Measurements from ENCODE around the gene MIP.

The MIP gene

DNA sequence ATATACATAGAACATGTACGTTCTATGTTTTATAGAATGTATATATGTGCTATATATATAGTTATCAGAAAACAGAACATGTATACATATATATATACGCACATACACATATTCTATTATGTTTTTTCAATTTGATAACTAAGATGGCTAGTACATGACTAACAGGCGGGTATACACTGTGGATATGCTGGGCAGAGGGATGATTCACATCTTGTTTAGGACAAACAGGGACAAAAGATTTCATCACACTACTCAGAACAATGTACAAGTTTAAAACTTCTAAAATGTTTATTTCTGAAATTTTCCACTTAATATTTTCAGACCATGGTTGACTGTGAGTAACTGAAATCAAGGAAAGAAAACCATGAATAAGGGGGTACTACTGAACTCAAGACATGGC lies 22.6 kb downstream of the MIP start:
- TF ChIP-seq, protein P1, sequence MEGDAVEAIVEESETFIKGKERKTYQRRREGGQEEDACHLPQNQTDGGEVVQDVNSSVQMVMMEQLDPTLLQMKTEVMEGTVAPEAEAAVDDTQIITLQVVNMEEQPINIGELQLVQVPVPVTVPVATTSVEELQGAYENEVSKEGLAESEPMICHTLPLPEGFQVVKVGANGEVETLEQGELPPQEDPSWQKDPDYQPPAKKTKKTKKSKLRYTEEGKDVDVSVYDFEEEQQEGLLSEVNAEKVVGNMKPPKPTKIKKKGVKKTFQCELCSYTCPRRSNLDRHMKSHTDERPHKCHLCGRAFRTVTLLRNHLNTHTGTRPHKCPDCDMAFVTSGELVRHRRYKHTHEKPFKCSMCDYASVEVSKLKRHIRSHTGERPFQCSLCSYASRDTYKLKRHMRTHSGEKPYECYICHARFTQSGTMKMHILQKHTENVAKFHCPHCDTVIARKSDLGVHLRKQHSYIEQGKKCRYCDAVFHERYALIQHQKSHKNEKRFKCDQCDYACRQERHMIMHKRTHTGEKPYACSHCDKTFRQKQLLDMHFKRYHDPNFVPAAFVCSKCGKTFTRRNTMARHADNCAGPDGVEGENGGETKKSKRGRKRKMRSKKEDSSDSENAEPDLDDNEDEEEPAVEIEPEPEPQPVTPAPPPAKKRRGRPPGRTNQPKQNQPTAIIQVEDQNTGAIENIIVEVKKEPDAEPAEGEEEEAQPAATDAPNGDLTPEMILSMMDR (IDR thresholded peaks at IDR 0.05; ENCODE audit: insufficient read depth, low read length, missing control alignments): no peak
- no peak overlapping the region for H3K4me3 ChIP-seq (ENCODE audit: low read depth, low read length)
- DNase-seq (ENCODE audit: low read depth, low spot score): no peak
- ChIA-PET CTCF (no interaction called here), POLR2A (no interaction called here)

GRCh38 chr12:56431288-56431687 lies 23.2 kb downstream of the MIP start:
- TF ChIP-seq, protein P1 (IDR thresholded peaks at IDR 0.05; ENCODE audit: insufficient read depth, low read length, missing control alignments): no peak
- DNase-seq (ENCODE audit: low read depth, low spot score): no peak
- POLR2A ChIA-PET: no interaction called here
- no peak overlapping the region for H3K4me3 ChIP-seq (ENCODE audit: low read depth, low read length)
- CTCF ChIA-PET: no interaction called here

- H3K4me3 ChIP-seq (ENCODE audit: low read depth, low read length): no peak overlapping the region
- DNase-seq (ENCODE audit: low read depth, low spot score): no peak
- ChIA-PET CTCF (no interaction called here), POLR2A (no interaction called here)
- TF ChIP-seq, protein P1 (IDR thresholded peaks at IDR 0.05; ENCODE audit: insufficient read depth, low read length, missing control alignments): no peak
These were observed 28.5 kb downstream of the MIP start for GRCh38 chr12:56425940-56426438.

DNA sequence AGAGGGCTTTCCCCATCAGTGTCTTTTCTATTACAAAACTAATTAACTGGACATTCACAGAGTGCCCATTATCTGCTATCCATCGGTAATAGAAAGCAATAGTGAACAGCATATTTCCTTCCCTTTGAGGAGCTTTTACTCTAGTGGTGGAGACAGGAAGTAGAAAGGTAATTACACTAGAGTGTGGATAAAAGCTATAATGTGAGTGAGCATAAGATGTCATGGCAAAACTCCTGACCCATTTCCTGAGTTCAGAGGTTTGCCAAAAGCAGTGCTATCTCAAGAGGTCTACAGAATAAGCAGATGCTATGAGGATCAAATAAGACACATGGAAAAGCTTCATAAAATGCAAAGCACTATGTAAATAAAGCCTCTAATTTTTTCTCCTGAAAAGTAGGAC lies 29.3 kb downstream of the MIP start:
- TF ChIP-seq, protein P1 (IDR thresholded peaks at IDR 0.05; ENCODE audit: insufficient read depth, low read length, missing control alignments): no peak
- DNase-seq (ENCODE audit: low read depth, low spot score): no peak
- POLR2A ChIA-PET: no interaction called here
- no peak overlapping the region for H3K4me3 ChIP-seq (ENCODE audit: low read depth, low read length)
- CTCF ChIA-PET: interaction anchor here (0.8 kb wide), 1 partner anchor 25 kb away, joined by 3 read pairs; no protein-coding TSS in a partner anchor

DNA sequence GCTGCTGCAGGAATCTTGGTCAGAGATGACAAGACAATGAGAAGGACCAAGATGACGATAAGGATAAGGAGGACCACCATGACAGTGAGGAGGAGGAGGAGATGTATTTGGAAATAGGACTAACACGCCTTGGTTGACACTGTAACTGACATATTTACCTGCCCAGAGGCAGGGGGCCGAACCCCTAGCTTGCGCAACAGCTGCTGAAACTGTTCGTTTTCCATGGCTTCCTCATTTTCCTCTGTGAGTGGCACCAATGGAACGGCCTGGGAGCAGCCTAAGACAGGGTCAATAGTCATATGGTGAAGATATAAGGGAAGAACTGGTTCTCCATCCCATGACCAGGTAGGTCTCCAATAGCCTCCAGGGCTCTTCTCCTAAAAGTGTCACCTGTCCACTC lies 34.0 kb downstream of the MIP start:
- CTCF ChIA-PET: no interaction called here
- no peak for DNase-seq (ENCODE audit: low read depth, low spot score)
- TF ChIP-seq, protein P1 (IDR thresholded peaks at IDR 0.05; ENCODE audit: insufficient read depth, low read length, missing control alignments): no peak
- no peak overlapping the region for H3K4me3 ChIP-seq (ENCODE audit: low read depth, low read length)
- POLR2A ChIA-PET: no interaction called here

- ChIA-PET POLR2A (no interaction called here), CTCF (no interaction called here)
- TF ChIP-seq, protein P1 (IDR thresholded peaks at IDR 0.05; ENCODE audit: insufficient read depth, low read length, missing control alignments): no peak
- no peak overlapping the region for H3K4me3 ChIP-seq (ENCODE audit: low read depth, low read length)
- no peak for DNase-seq (ENCODE audit: low read depth, low spot score)
These were observed 36.7 kb downstream of the MIP start for GRCh38 chr12:56417739-56418138.
